Measurements from ENCODE around the gene ZBTB42.

GRCh38 chr14:104770851-104771272 lies 30.0 kb upstream of the ZBTB42 start:
- TF ChIP-seq CTCF (IDR thresholded peaks at IDR 0.05) (no peak), POLR2A (IDR thresholded peaks at IDR 0.05) (no peak), EP300 (IDR thresholded peaks at IDR 0.05) (no peak)

Measured in ovary (tissue), 3 donors.